H9 (cell line): ENCODE data around the gene PLPP1. TPM values are rescaled to one million over a fixed set of nuclear protein-coding genes. Genes with fewer than 3 reads are reported as not detected.

Experiments
- DNase-seq: peaks from one replicate; pipeline ENCODE4 v3.0.0-alpha.2; 2017
- H2AFZ ChIP-seq: one replicate; pipeline ENCODE4 v1.6.1; 2013; ENCODE audit warnings: mild to moderate bottlenecking, low read length, control low read depth, moderate library complexity
- H2AK5ac ChIP-seq: 2 replicates; pipeline ENCODE4 v1.6.1; 2013; ENCODE audit warnings: low read length, control low read depth, mixed read lengths; ENCODE audit not compliant: insufficient read length
- H2BK120ac ChIP-seq: one replicate; pipeline ENCODE4 v1.6.1; 2013; ENCODE audit warnings: low read depth, mild to moderate bottlenecking, low read length, control low read depth, inconsistent platforms; ENCODE audit not compliant: poor library complexity, severe bottlenecking
- H2BK12ac ChIP-seq: 2 replicates; pipeline ENCODE4 v1.6.1; 2013; ENCODE audit warnings: low read length, control low read depth, mixed read lengths, low read depth; ENCODE audit not compliant: insufficient read length
- H2BK15ac ChIP-seq: 2 replicates; pipeline ENCODE4 v1.6.1; 2013; ENCODE audit warnings: low read depth, low read length, control low read depth
- H2BK20ac ChIP-seq: one replicate; pipeline ENCODE4 v1.6.1; 2013; ENCODE audit warnings: low read depth, mild to moderate bottlenecking, low read length, control low read depth, inconsistent platforms; ENCODE audit not compliant: poor library complexity, severe bottlenecking
- H2BK5ac ChIP-seq: 2 replicates; pipeline ENCODE4 v1.6.1; 2013; ENCODE audit warnings: low read length, control low read depth, mixed read lengths; ENCODE audit not compliant: insufficient read length
- H3K14ac ChIP-seq: 2 replicates; pipeline ENCODE4 v1.6.1; 2013; ENCODE audit warnings: low read length, control low read depth; ENCODE audit not compliant: insufficient read depth
- H3K18ac ChIP-seq: 2 replicates; pipeline ENCODE4 v1.6.1; 2013; ENCODE audit warnings: low read depth, mild to moderate bottlenecking, mixed read lengths, low read length, control low read depth; ENCODE audit not compliant: insufficient read length
- H3K23ac ChIP-seq: 2 replicates; pipeline ENCODE4 v1.6.1; 2013; ENCODE audit warnings: low read length, control low read depth, mixed read lengths, low read depth; ENCODE audit not compliant: insufficient read length
- H3K23me2 ChIP-seq: 2 replicates; pipeline ENCODE4 v1.6.1; 2013; ENCODE audit warnings: low read depth, mild to moderate bottlenecking, mixed read lengths, low read length, control low read depth; ENCODE audit not compliant: insufficient read length, poor library complexity, severe bottlenecking
- H3K27ac ChIP-seq: 2 replicates; pipeline ENCODE4 v1.5.1; 2013; ENCODE audit warnings: low read length, control low read depth, mixed read lengths, low read depth; ENCODE audit not compliant: insufficient read length
- H3K27me3 ChIP-seq: 2 replicates; pipeline ENCODE4 v1.6.1; 2013; ENCODE audit warnings: low read length, control low read depth, inconsistent platforms; ENCODE audit not compliant: insufficient read depth
- H3K4ac ChIP-seq: 2 replicates; pipeline ENCODE4 v1.6.1; 2013; ENCODE audit warnings: low read depth, mild to moderate bottlenecking, control low read depth, inconsistent platforms, low read length, moderate library complexity
- H3K4me1 ChIP-seq: 2 replicates; pipeline ENCODE4 v1.6.1; 2013; ENCODE audit warnings: low read length, control low read depth, inconsistent platforms; ENCODE audit not compliant: insufficient read depth
- H3K4me2 ChIP-seq: 2 replicates; pipeline ENCODE4 v1.6.1; 2013; ENCODE audit warnings: low read length, control low read depth, mixed read lengths; ENCODE audit not compliant: insufficient read length, insufficient read depth
- H3K56ac ChIP-seq: 2 replicates; pipeline ENCODE4 v1.6.1; 2013; ENCODE audit warnings: low read depth, mild to moderate bottlenecking, mixed read lengths, low read length, control low read depth; ENCODE audit not compliant: insufficient read length
- H3K79me1 ChIP-seq: 2 replicates; pipeline ENCODE4 v1.6.1; 2013; ENCODE audit warnings: low read depth, mild to moderate bottlenecking, moderate library complexity, low read length, control low read depth, inconsistent platforms; ENCODE audit not compliant: insufficient read depth, poor library complexity, severe bottlenecking
- H3K79me2 ChIP-seq: 2 replicates; pipeline ENCODE4 v1.6.1; 2013; ENCODE audit warnings: low read length, control low read depth, inconsistent platforms; ENCODE audit not compliant: insufficient read depth
- H3K9ac ChIP-seq: 2 replicates; pipeline ENCODE4 v1.6.1; 2013; ENCODE audit warnings: low read length, control low read depth, mixed read lengths; ENCODE audit not compliant: insufficient read length; ENCODE audit errors: extremely low read depth
- H3K9me3 ChIP-seq: one replicate; pipeline ENCODE4 v1.6.1; 2013; ENCODE audit warnings: low read depth, low read length, inconsistent platforms; ENCODE audit not compliant: control insufficient read depth
- H3T11ph ChIP-seq: one replicate; pipeline ENCODE4 v1.6.1; 2013; ENCODE audit warnings: mild to moderate bottlenecking, low read length, control low read depth, inconsistent platforms
- H4K20me1 ChIP-seq: one replicate; pipeline ENCODE4 v1.6.1; 2013; ENCODE audit not compliant: control insufficient read depth, insufficient read length, insufficient read depth
- H4K5ac ChIP-seq: 2 replicates; pipeline ENCODE4 v1.6.1; 2013; ENCODE audit warnings: low read depth, mild to moderate bottlenecking, mixed read lengths, low read length, control low read depth; ENCODE audit not compliant: insufficient read length
- H4K8ac ChIP-seq: replicated peaks from 2 replicates; pipeline ENCODE4 v1.6.1; 2013; ENCODE audit warnings: low read length, control low read depth, mixed read lengths, low read depth; ENCODE audit not compliant: insufficient read length
- H4K91ac ChIP-seq: 2 replicates; pipeline ENCODE4 v1.6.1; 2013; ENCODE audit warnings: low read depth, mild to moderate bottlenecking, moderate library complexity, mixed read lengths, low read length, control low read depth; ENCODE audit not compliant: insufficient read length
- H3K27ac Mint-ChIP-seq, 3 experiments: 2 replicates in 2 of 3; 3 replicates in 1 of 3; pipeline ENCODE4 v1.8.0; 2020 to 2021; ENCODE audit warnings: mixed read lengths in 3 of 3, mild to moderate bottlenecking in 1 of 3, moderate library complexity in 1 of 3
- H3K27me3 Mint-ChIP-seq: 2 replicates; pipeline ENCODE4 v1.8.0; 2021; ENCODE audit warnings: low read depth, mild to moderate bottlenecking, moderate library complexity, mixed read lengths
- H3K36me3 Mint-ChIP-seq, 3 experiments: 2 replicates in 2 of 3; 3 replicates in 1 of 3; pipeline ENCODE4 v1.8.0; 2020 to 2021; ENCODE audit warnings: low read depth in 3 of 3, mixed read lengths in 3 of 3; ENCODE audit not compliant: insufficient read depth in 1 of 3
- H3K4me1 Mint-ChIP-seq, 2 experiments: 2 replicates each; pipeline ENCODE4 v1.8.0; 2020; ENCODE audit warnings: mixed read lengths in 2 of 2
- H3K4me3 Mint-ChIP-seq, 2 experiments: 2 replicates in 1 of 2; 3 replicates in 1 of 2; pipeline ENCODE4 v1.8.0; 2020 to 2021; ENCODE audit warnings: mild to moderate bottlenecking in 2 of 2, mixed read lengths in 2 of 2, moderate library complexity in 1 of 2
- H3K9me3 Mint-ChIP-seq, 2 experiments: 2 replicates in 1 of 2; 3 replicates in 1 of 2; pipeline ENCODE4 v1.8.0; 2020; ENCODE audit warnings: mild to moderate bottlenecking in 2 of 2, mixed read lengths in 2 of 2, moderate library complexity in 1 of 2
- CTCF ChIP-seq: fragments of 200-600 bp; sonication (generic); conservative IDR thresholded peaks from 3 replicates; pipeline ENCODE4 v1.8.0; 2021; ENCODE audit warnings: antibody characterized with exemption, mild to moderate bottlenecking
- total RNA-seq: library from RNA; stranded (reverse); gene quantifications from 2 replicates; pipeline ENCODE4 v1.2.1, GENCODE V29; 2021

PLPP1 gene
- total RNA-seq, 1 experiment from 2014 or later: 85.9 TPM

DNA sequence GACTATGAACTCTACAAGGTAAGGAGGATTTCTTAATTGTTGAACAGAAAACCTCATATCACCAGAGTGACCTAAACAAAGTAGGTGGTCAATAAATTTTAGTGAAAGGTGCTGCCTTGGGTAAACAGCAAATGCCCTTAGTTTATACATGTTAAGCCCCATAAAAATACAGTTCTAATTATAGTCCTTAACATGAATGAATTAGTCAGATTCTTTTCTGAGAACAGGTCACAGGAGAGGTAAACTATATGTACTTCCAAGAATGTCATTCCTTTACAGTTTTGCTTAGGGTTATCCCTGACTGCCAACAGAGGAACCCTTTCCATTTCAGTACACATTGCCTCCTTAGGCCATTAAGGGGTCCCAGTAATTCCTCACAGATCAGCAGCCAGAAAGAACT lies 64.9 kb downstream of the PLPP1 start:
- Histone ChIP-seq H3K14ac (no peak overlapping the region), H3K23me2 (no peaks in the 10 kb centered on the region), H3K27ac (no peak overlapping the region), H3K18ac (no peak overlapping the region), H3T11ph (no peak overlapping the region), H3K4ac (no peak overlapping the region), H2BK120ac (no peak overlapping the region), H4K20me1 (no peaks in the 10 kb centered on the region), H3K27me3 (no peaks in the 10 kb centered on the region), H4K5ac (no peak overlapping the region), H2BK15ac (no peak overlapping the region), H2BK5ac (no peak overlapping the region), H3K23ac (no peak overlapping the region), H2AK5ac (no peak overlapping the region), H4K8ac (no peak overlapping the region), H3K9me3 (no peaks in the 10 kb centered on the region), H3K9ac (no peak overlapping the region), H3K56ac (no peak overlapping the region), H3K79me2 (no peaks in the 10 kb centered on the region), H2BK20ac (no peak overlapping the region), H2BK12ac (no peak overlapping the region), H3K4me2 (no peak overlapping the region), H3K79me1 (peaks cover 2% of the 10 kb centered on the region), H3K4me1 (no peaks in the 10 kb centered on the region), H4K91ac (no peak overlapping the region), H2AFZ (no peak overlapping the region)
- TF ChIP-seq CTCF: no peak
- Mint-ChIP-seq H3K36me3 (peaks cover 8 to 41% (median 28%) of the 10 kb centered on the region in 3 experiments; a peak in 5 of 7 replicates), H3K27ac (peak overlapping the region in 1 of 3 experiments; percentile 79; a peak in 1 of 7 replicates), H3K27me3 (no peaks in the 10 kb centered on the region), H3K4me3 (no peak overlapping the region), H3K9me3 (no peaks in the 10 kb centered on the region), H3K4me1 (peaks cover 12 to 21% of the 10 kb centered on the region in 2 experiments)
- DNase-seq: no peak
